ENCODE measurements around the gene UTP15. TPM values are rescaled to one million over a fixed set of nuclear protein-coding genes. Genes with fewer than 3 reads are reported as not detected.

UTP15 gene
- total RNA-seq, 1 donor from 2014 or later, result 16.7 TPM

GRCh38 chr5:73620334-73620687, 54.8 kb downstream of the UTP15 start:
- H3K27ac Mint-ChIP-seq (ENCODE audit: unreplicated experiment), result no peak overlapping the region

GRCh38 chr5:73623060-73623459, 57.5 kb downstream of the UTP15 start:
- Mint-ChIP-seq H3K4me1 (ENCODE audit: low read depth) (peaks cover 23% of the 10 kb centered on the region), H3K36me3 (ENCODE audit: low read depth) (no peaks in the 10 kb centered on the region), H3K27ac (ENCODE audit: unreplicated experiment) (no peak overlapping the region), H3K9me3 (ENCODE audit: low read depth) (no peaks in the 10 kb centered on the region), H3K4me3 (ENCODE audit: unreplicated experiment) (no peak overlapping the region), H3K27me3 (ENCODE audit: low read depth) (no peaks in the 10 kb centered on the region)
- no peak for TF ChIP-seq CTCF (IDR thresholded peaks at IDR 0.05)
- no peak for DNase-seq (ENCODE audit: low spot score)

More at GRCh38 chr5:73620334-73620687, 54.8 kb downstream of the UTP15 start:
- H3K4me3 Mint-ChIP-seq (ENCODE audit: unreplicated experiment), result no peak overlapping the region
- H3K9me3 Mint-ChIP-seq (ENCODE audit: low read depth), result no peaks in the 10 kb centered on the region
- no peak for DNase-seq (ENCODE audit: low spot score)
- no peaks in the 10 kb centered on the region for H3K27me3 Mint-ChIP-seq (ENCODE audit: low read depth)
- H3K36me3 Mint-ChIP-seq (ENCODE audit: low read depth), result no peaks in the 10 kb centered on the region
- no peak for TF ChIP-seq CTCF (IDR thresholded peaks at IDR 0.05)
- peaks cover 9% of the 10 kb centered on the region for H3K4me1 Mint-ChIP-seq (ENCODE audit: low read depth)

- Mint-ChIP-seq H3K27me3 (ENCODE audit: low read depth) (no peaks in the 10 kb centered on the region), H3K36me3 (ENCODE audit: low read depth) (no peaks in the 10 kb centered on the region), H3K27ac (ENCODE audit: unreplicated experiment) (no peak overlapping the region), H3K4me3 (ENCODE audit: unreplicated experiment) (no peak overlapping the region), H3K4me1 (ENCODE audit: low read depth) (peaks cover 30% of the 10 kb centered on the region), H3K9me3 (ENCODE audit: low read depth) (no peaks in the 10 kb centered on the region)
- no peak for DNase-seq (ENCODE audit: low spot score)
- TF ChIP-seq CTCF (IDR thresholded peaks at IDR 0.05), result no peak
Measured at GRCh38 chr5:73623901-73624404, 58.4 kb downstream of the UTP15 start.

GRCh38 chr5:73624888-73625287, 59.3 kb downstream of the UTP15 start:
- no peak for TF ChIP-seq CTCF (IDR thresholded peaks at IDR 0.05)
- no peak overlapping the region for H3K27ac Mint-ChIP-seq (ENCODE audit: unreplicated experiment)
- H3K4me1 Mint-ChIP-seq (ENCODE audit: low read depth), result peaks cover 31% of the 10 kb centered on the region
- H3K9me3 Mint-ChIP-seq (ENCODE audit: low read depth), result no peaks in the 10 kb centered on the region
- H3K36me3 Mint-ChIP-seq (ENCODE audit: low read depth), result no peaks in the 10 kb centered on the region
- H3K4me3 Mint-ChIP-seq (ENCODE audit: unreplicated experiment), result no peak overlapping the region
- no peaks in the 10 kb centered on the region for H3K27me3 Mint-ChIP-seq (ENCODE audit: low read depth)
- no peak for DNase-seq (ENCODE audit: low spot score)

GRCh38 chr5:73625372-73625943, 59.9 kb downstream of the UTP15 start:
- Mint-ChIP-seq H3K27me3 (ENCODE audit: low read depth) (no peaks in the 10 kb centered on the region), H3K27ac (ENCODE audit: unreplicated experiment) (peak overlapping the region; percentile 34), H3K4me3 (ENCODE audit: unreplicated experiment) (peak overlapping the region; percentile 62), H3K36me3 (ENCODE audit: low read depth) (no peaks in the 10 kb centered on the region), H3K4me1 (ENCODE audit: low read depth) (peaks cover 31% of the 10 kb centered on the region), H3K9me3 (ENCODE audit: low read depth) (no peaks in the 10 kb centered on the region)
- TF ChIP-seq CTCF (IDR thresholded peaks at IDR 0.05), result peak; percentile 7
- DNase-seq (ENCODE audit: low spot score), result no peak

Measured in chondrocyte (in vitro differentiated cells).